ENCODE measurements around the gene SCFD1.
"Not testable (repeated sequence)": the region's sequence is repeated elsewhere in the genome, so short reads cannot be mapped to it uniquely, and the experiment has no call there.

Gene SCFD1

GRCh38 chr14:30621940-30622830 is at the start of gene SCFD1:
SCFD1 (plus strand) TSS chr14:30622319; CDS start chr14:30622339, 20 bp downstream.
- TF ChIP-seq CTCF (IDR thresholded peaks at IDR 0.05; ENCODE audit: low read depth, low read length, missing control alignments): no peak
- H3K4me3 ChIP-seq (replicated peaks; ENCODE audit: low read depth, low read length): peak within 1 kb of the TSS; percentile 94
- DNase-seq (ENCODE audit: extremely low read depth, low read depth): peak; percentile 69

- TF ChIP-seq CTCF (IDR thresholded peaks at IDR 0.05; ENCODE audit: low read depth, low read length, missing control alignments): no peak
- no peak overlapping the region for H3K4me3 ChIP-seq (replicated peaks; ENCODE audit: low read depth, low read length)
- no peak for DNase-seq (ENCODE audit: extremely low read depth, low read depth)
Observed at GRCh38 chr14:30572771-30573170, 49.3 kb upstream of the SCFD1 start.

GRCh38 chr14:30573226-30573814 is 48.8 kb upstream of the SCFD1 start:
- no peak for TF ChIP-seq CTCF (IDR thresholded peaks at IDR 0.05; ENCODE audit: low read depth, low read length, missing control alignments)
- no peak for DNase-seq (ENCODE audit: extremely low read depth, low read depth)
- no peak overlapping the region for H3K4me3 ChIP-seq (replicated peaks; ENCODE audit: low read depth, low read length)

GRCh38 chr14:30573966-30574365 is 48.2 kb upstream of the SCFD1 start:
- TF ChIP-seq CTCF (IDR thresholded peaks at IDR 0.05; ENCODE audit: low read depth, low read length, missing control alignments): no peak
- no peak overlapping the region for H3K4me3 ChIP-seq (replicated peaks; ENCODE audit: low read depth, low read length)
- no peak for DNase-seq (ENCODE audit: extremely low read depth, low read depth)

- not testable (repeated sequence) for DNase-seq (ENCODE audit: extremely low read depth, low read depth); H3K4me3 ChIP-seq (replicated peaks; ENCODE audit: low read depth, low read length)
Observed at GRCh38 chr14:30574777-30575176, 47.3 kb upstream of the SCFD1 start.

- DNase-seq (ENCODE audit: extremely low read depth, low read depth); H3K4me3 ChIP-seq (replicated peaks; ENCODE audit: low read depth, low read length): not testable (repeated sequence)
Observed at GRCh38 chr14:30576333-30576732, 45.8 kb upstream of the SCFD1 start.

- no peak overlapping the region for H3K4me3 ChIP-seq (replicated peaks; ENCODE audit: low read depth, low read length)
- TF ChIP-seq CTCF (IDR thresholded peaks at IDR 0.05; ENCODE audit: low read depth, low read length, missing control alignments): no peak
- DNase-seq (ENCODE audit: extremely low read depth, low read depth): no peak
Observed at GRCh38 chr14:30580616-30581282, 41.4 kb upstream of the SCFD1 start.

All from HFF-Myc (cell line).